ENCODE data around the gene FAM234A.

FAM234A gene

GRCh38 chr16:239948-240277 is 5.3 kb downstream of the FAM234A start:
- TF ChIP-seq CTCF (IDR thresholded peaks at IDR 0.05; ENCODE audit: borderline replicate concordance, insufficient read depth, low read depth, low read length), result no peak
- no peak overlapping the region for H3K4me3 ChIP-seq (ENCODE audit: low read depth, low read length)

GRCh38 chr16:240559-240958 is 5.9 kb downstream of the FAM234A start:
- no peak overlapping the region for H3K4me3 ChIP-seq (ENCODE audit: low read depth, low read length)
- TF ChIP-seq CTCF (IDR thresholded peaks at IDR 0.05; ENCODE audit: borderline replicate concordance, insufficient read depth, low read depth, low read length), result no peak

DNA sequence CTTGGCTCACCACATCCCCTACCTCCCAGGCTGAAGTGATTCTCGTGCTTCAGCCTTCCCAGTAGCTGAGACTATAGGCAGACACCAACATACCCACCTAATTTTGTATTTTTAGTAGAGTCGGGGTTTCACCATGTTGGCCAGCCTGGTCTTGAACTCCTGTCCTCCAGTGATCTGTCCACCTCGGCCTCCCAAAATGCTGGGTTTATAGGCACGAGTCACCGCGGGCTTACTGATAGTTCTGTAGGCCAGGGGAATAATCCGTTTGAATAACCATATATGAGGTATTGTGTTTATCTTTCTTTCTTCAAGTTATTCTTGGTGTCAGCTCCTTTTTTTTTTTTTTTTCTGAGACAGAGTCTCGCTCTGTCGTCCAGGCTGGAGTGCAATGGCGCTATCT is 7.7 kb downstream of the FAM234A start:
- no peak overlapping the region for H3K4me3 ChIP-seq (ENCODE audit: low read depth, low read length)
- TF ChIP-seq CTCF (IDR thresholded peaks at IDR 0.05; ENCODE audit: borderline replicate concordance, insufficient read depth, low read depth, low read length), result no peak

GRCh38 chr16:243348-243747 is 8.7 kb downstream of the FAM234A start:
- no peak for TF ChIP-seq CTCF (IDR thresholded peaks at IDR 0.05; ENCODE audit: borderline replicate concordance, insufficient read depth, low read depth, low read length)
- H3K4me3 ChIP-seq (ENCODE audit: low read depth, low read length), result no peak overlapping the region

- H3K4me3 ChIP-seq (ENCODE audit: low read depth, low read length), result no peak overlapping the region
- TF ChIP-seq CTCF (IDR thresholded peaks at IDR 0.05; ENCODE audit: borderline replicate concordance, insufficient read depth, low read depth, low read length), result no peak
Measured at GRCh38 chr16:245105-245504, 10.5 kb downstream of the FAM234A start.

- no peak for TF ChIP-seq CTCF (IDR thresholded peaks at IDR 0.05; ENCODE audit: borderline replicate concordance, insufficient read depth, low read depth, low read length)
- H3K4me3 ChIP-seq (ENCODE audit: low read depth, low read length), result no peak overlapping the region
Measured at GRCh38 chr16:247027-247426, 12.4 kb downstream of the FAM234A start.

GRCh38 chr16:249431-249830 is 14.8 kb downstream of the FAM234A start:
- TF ChIP-seq CTCF (IDR thresholded peaks at IDR 0.05; ENCODE audit: borderline replicate concordance, insufficient read depth, low read depth, low read length), result no peak

More at GRCh38 chr16:249431-249830, 14.8 kb downstream of the FAM234A start:
- no peak overlapping the region for H3K4me3 ChIP-seq (ENCODE audit: low read depth, low read length)
